ENCODE results near the gene CSNK1G2.

DNA sequence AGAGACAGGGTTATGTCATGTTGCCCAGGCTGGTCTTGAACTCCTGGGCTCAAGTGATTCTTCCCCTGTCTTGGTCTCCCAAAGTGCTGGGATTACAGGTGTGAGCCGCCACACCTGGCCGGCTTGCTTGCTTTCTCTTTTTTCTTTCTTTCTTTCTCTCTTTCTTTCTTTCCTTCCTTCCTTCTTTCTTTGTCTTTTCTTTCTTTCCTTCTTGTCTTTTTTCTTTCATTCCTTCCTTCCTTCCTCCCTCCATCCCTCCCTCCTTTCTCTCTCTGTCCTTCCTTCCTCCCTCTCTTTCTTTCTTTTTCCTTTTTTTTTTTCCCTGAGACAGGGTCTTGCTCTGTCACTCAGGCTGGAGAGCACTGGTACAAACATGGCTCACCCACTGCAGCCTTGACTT is 81.3 kb downstream of the CSNK1G2 start:
- TF ChIP-seq, protein P1, sequence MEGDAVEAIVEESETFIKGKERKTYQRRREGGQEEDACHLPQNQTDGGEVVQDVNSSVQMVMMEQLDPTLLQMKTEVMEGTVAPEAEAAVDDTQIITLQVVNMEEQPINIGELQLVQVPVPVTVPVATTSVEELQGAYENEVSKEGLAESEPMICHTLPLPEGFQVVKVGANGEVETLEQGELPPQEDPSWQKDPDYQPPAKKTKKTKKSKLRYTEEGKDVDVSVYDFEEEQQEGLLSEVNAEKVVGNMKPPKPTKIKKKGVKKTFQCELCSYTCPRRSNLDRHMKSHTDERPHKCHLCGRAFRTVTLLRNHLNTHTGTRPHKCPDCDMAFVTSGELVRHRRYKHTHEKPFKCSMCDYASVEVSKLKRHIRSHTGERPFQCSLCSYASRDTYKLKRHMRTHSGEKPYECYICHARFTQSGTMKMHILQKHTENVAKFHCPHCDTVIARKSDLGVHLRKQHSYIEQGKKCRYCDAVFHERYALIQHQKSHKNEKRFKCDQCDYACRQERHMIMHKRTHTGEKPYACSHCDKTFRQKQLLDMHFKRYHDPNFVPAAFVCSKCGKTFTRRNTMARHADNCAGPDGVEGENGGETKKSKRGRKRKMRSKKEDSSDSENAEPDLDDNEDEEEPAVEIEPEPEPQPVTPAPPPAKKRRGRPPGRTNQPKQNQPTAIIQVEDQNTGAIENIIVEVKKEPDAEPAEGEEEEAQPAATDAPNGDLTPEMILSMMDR (IDR thresholded peaks at IDR 0.05; ENCODE audit: low read depth, low read length) = no peak
- TF ChIP-seq POLR2A (IDR thresholded peaks at IDR 0.05; ENCODE audit: extremely low read depth, insufficient read length) = no peak
